H1 (cell line): ENCODE data around the gene LRP1. TPM values are rescaled to one million over a fixed set of nuclear protein-coding genes. Genes with fewer than 3 reads are reported as not detected.

ENCODE experiments used
- EGR1 ChIP-seq: IDR thresholded peaks from 2 replicates; pipeline ENCODE4 v1.6.1; 2011; ENCODE audit warnings: low read depth, low read length, borderline replicate concordance
- polyA plus RNA-seq, 7 experiments: library from polyadenylated mRNA; depleted of rRNA in 3 of 7; stranded (reverse) in 5 of 7; unstranded in 2 of 7; fragments of >200 nt in 5 of 7; fragments of 200-250 nt in 2 of 7; gene quantifications; 1 replicate in 5 of 7; 2 replicates in 1 of 7; 4 replicates in 1 of 7; pipeline versions ENCODE4 v1.2.1 to v1.2.3, GENCODE V29; 2011 to 2013; ENCODE audit warnings: missing spikeins in 2 of 7, mixed read lengths in 2 of 7
- total RNA-seq: library from RNA; stranded (reverse); fragmentation: NEBNext Ultra II Directional; extraction: Animal tissue kit (Norgen Biotek cat#: 25700); gene quantifications from 2 replicates; pipeline ENCODE4 v1.2.1, GENCODE V29; 2021

Gene LRP1
- total and polyA plus RNA-seq, 2 of the 8 experiments (the other 6 are each of a cell fraction or from before 2014, with no cell fraction given): 35.3 to 92.5 TPM

DNA sequence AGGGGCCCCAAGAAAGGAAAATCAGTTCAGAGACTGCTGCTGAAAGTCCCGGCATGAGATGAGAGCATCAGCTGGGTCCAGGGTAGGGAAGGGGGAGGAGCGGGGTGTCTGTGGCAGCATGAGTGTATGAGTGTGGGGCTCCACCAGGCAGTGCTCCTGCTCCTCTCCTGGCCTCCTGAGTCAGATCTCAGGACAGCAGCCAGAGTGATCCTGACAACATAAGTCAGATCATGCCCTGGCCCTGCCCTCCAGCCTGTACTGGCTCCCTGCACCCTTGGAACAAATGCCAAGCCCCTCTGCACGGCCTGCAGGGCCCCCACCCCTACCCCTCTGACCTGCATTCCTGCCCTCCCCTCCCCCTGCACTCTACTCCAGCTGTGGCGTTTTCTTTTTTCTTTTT lies 43.4 kb downstream of the LRP1 start (continued):
- TF ChIP-seq EGR1: no peak
